Body of pancreas (tissue), 4 donors: ENCODE data around the gene HNRNPR. TPM values are rescaled to one million over a fixed set of nuclear protein-coding genes. Genes with fewer than 3 reads are reported as not detected.

Source experiments
- ATAC-seq: fragments of 150-250 bp; one replicate; pipeline ENCODE4 v1.9.1; 2016
- DNase-seq, 4 donors: peaks; one replicate each; pipeline ENCODE4 v3.0.0-alpha.2; 2019
- H3K27ac ChIP-seq, 4 donors: fragments of 200-600 bp; sonication (generic); 1 replicate in 3 of 4; 2 replicates in 1 of 4; pipeline versions ENCODE4 v1.5.1 to v1.6.1; 2016 to 2019; ENCODE audit warnings: mild to moderate bottlenecking in 1 of 4, mixed read lengths in 1 of 4, moderate library complexity in 1 of 4
- H3K27me3 ChIP-seq, 2 donors: fragments of 200-600 bp; sonication (generic); one replicate each; pipeline ENCODE4 v1.6.0; 2016; ENCODE audit warnings: mild to moderate bottlenecking in 1 of 2
- H3K36me3 ChIP-seq, 2 donors: fragments of 200-600 bp; sonication (generic); replicated peaks in 1 of 2; 2 replicates each; pipeline ENCODE4 v1.5.1; 2016; ENCODE audit warnings: low read depth in 2 of 2; ENCODE audit not compliant: insufficient read depth in 1 of 2
- H3K4me1 ChIP-seq: fragments of 200-600 bp; sonication (generic); one replicate; pipeline ENCODE4 v1.6.0; 2016
- H3K4me3 ChIP-seq, 2 donors: fragments of 200-600 bp; sonication (generic); 1 replicate in 1 of 2; 2 replicates in 1 of 2; pipeline ENCODE4 v1.5.1; 2016 to 2019
- H3K9me3 ChIP-seq, 3 donors: fragments of 200-600 bp; sonication (generic); 1 replicate in 2 of 3; 2 replicates in 1 of 3; pipeline ENCODE4 v1.5.1; 2016
- POLR2A ChIP-seq, 3 donors: fragments of 450-650 bp; IDR thresholded peaks; one replicate each; pipeline ENCODE4 v1.6.1; 2016; ENCODE audit warnings: antibody characterized with exemption in 3 of 3, mild to moderate bottlenecking in 2 of 3
- WGBS, 2 donors: methylation state at CpG; one replicate each; pipeline ENCODE4 v1.1.5; 2017; 5-methylcytosine and 5-hydroxymethylcytosine counted together
- intact Hi-C: fragments of 100-400 bp; cut with DNase I; formaldehyde crosslinking; loops from one replicate; pipeline ENCODE4 v1.15.1; 2023
- total RNA-seq, 2 donors: library from RNA; depleted of rRNA; stranded (reverse); fragments of >200 nt; gene quantifications; one replicate each; pipeline ENCODE4 v1.1.0, GENCODE V29; 2016
- TF ChIP-seq, protein P1 (sequence below), 7 experiments: fragments of 450-650 bp in 4 of 7; fragments of 200-600 bp in 3 of 7; sonication (generic) in 3 of 7; IDR thresholded peaks; one replicate each; pipeline ENCODE4 v1.5.1; 2016 to 2019; ENCODE audit warnings: antibody characterized with exemption in 7 of 7

Gene HNRNPR
- total RNA-seq, 2 donors from 2014 or later: 34.2 to 41.2 TPM

DNA sequence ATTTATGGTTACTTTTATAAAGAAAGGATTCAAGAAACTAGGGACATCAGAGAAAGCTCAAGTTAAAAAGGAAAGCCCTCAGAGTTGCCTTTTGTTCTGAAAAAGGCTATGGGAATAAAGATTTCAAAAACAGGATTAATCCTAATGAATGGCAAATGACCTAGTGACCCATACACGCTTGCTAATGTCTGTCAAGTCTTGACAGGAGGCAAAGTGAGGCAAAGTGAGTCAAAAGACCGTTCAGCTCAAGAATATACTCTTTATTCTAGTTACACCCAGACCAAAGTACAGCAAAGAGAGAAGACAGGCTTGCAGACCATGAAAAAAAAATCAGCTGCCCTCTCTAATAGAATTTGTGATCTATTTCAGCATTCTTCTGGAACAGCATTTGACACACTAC, 22.1 kb upstream of the HNRNPR start:
- no peak for DNase-seq
- intact Hi-C loops: no loop called here
- no peak overlapping the region for H3K4me3 ChIP-seq
- no peaks in the 10 kb centered on the region for H3K27me3 ChIP-seq
- no peak overlapping the region for H3K27ac ChIP-seq
- H3K4me1 ChIP-seq: peaks cover 29% of the 10 kb centered on the region
- ATAC-seq: no peak
- H3K36me3 ChIP-seq: peaks cover 15 to 19% of the 10 kb centered on the region in 2 donors
- WGBS, 2 donors: 90 to 96% methylated on average over 2 of the region's 2 CpGs
- H3K9me3 ChIP-seq: peaks cover 0 to 30% (median 0%) of the 10 kb centered on the region in 3 donors
- no peak for TF ChIP-seq POLR2A (IDR thresholded peaks at IDR 0.05)
- TF ChIP-seq, protein P1, sequence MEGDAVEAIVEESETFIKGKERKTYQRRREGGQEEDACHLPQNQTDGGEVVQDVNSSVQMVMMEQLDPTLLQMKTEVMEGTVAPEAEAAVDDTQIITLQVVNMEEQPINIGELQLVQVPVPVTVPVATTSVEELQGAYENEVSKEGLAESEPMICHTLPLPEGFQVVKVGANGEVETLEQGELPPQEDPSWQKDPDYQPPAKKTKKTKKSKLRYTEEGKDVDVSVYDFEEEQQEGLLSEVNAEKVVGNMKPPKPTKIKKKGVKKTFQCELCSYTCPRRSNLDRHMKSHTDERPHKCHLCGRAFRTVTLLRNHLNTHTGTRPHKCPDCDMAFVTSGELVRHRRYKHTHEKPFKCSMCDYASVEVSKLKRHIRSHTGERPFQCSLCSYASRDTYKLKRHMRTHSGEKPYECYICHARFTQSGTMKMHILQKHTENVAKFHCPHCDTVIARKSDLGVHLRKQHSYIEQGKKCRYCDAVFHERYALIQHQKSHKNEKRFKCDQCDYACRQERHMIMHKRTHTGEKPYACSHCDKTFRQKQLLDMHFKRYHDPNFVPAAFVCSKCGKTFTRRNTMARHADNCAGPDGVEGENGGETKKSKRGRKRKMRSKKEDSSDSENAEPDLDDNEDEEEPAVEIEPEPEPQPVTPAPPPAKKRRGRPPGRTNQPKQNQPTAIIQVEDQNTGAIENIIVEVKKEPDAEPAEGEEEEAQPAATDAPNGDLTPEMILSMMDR (IDR thresholded peaks at IDR 0.05): no peak

DNA sequence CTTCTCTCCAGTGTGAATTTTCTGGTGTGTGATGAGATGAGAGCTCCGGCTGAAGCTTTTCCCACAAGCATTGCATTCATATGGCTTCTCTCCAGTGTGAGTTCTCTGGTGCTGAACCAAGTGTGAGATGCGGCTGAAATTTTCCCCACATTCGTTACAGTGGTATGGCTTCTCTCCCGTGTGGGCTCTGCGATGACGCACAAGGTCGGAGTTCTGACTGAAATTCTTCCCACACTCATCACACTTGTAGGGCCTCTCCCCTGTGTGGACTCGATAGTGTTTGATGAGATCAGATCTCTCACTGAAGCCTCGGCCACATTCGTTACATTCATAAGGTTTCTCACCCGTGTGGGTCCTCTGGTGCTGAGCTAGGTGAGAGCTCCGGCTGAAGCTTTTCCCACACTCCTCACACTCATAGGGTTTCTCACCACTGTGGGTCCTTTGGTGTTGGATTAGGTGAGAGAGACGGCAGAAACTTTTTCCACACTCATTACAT, 18.2 kb upstream of the HNRNPR start:
- WGBS, 2 donors: 97 to 100% methylated on average over 13 of the region's 13 CpGs
- no peak for DNase-seq
- Histone ChIP-seq H3K27me3 (no peaks in the 10 kb centered on the region), H3K27ac (no peak overlapping the region), H3K9me3 (peaks cover 0 to 31% (median 0%) of the 10 kb centered on the region in 3 donors), H3K4me1 (peaks cover 12% of the 10 kb centered on the region), H3K4me3 (no peak overlapping the region), H3K36me3 (peaks cover 16 to 19% of the 10 kb centered on the region in 2 donors)
- intact Hi-C loops: no loop called here
- TF ChIP-seq, protein P1 (IDR thresholded peaks at IDR 0.05): no peak
- no peak for TF ChIP-seq POLR2A (IDR thresholded peaks at IDR 0.05)
- no peak for ATAC-seq

DNA sequence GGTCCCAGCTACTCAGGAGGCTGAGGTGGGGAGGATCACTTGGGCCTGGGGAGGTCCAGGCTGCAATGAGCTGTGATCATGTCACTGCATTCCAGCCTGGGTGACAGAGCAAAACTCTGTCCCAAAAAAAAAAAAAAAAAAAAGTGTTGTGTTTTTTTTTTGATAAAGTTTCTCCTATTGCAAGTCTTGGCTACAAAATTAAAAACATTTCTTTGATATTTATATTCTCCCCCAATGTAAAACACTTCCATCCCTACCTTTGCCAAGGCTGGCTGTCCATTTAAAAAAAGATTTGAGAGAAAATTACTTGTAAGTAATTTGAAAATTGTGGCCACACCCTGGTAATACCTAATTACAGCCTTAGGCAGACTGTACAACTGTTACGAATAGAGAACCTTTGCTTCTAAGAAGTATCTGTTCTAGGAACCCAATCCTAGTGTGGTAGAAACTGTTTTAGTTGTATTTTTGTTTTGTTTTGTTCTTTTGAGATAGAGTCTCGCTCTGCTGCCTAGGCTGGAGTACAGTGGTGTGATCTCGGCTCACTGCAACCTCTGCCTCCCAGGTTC, 14.3 kb upstream of the HNRNPR start:
- H3K27me3 ChIP-seq: no peaks in the 10 kb centered on the region
- H3K27ac ChIP-seq: no peak overlapping the region
- H3K36me3 ChIP-seq: peaks cover 15 to 16% of the 10 kb centered on the region in 2 donors
- no peak overlapping the region for H3K4me3 ChIP-seq
- intact Hi-C loops: no loop called here
- ATAC-seq: no peak
- DNase-seq: no peak
- peaks cover 0 to 22% (median 0%) of the 10 kb centered on the region in 3 donors for H3K9me3 ChIP-seq
- no peaks in the 10 kb centered on the region for H3K4me1 ChIP-seq
- WGBS, 2 donors: 88 to 96% methylated on average over 3 of the region's 3 CpGs
- TF ChIP-seq, protein P1 (IDR thresholded peaks at IDR 0.05): no peak
- TF ChIP-seq POLR2A (IDR thresholded peaks at IDR 0.05): no peak

DNA sequence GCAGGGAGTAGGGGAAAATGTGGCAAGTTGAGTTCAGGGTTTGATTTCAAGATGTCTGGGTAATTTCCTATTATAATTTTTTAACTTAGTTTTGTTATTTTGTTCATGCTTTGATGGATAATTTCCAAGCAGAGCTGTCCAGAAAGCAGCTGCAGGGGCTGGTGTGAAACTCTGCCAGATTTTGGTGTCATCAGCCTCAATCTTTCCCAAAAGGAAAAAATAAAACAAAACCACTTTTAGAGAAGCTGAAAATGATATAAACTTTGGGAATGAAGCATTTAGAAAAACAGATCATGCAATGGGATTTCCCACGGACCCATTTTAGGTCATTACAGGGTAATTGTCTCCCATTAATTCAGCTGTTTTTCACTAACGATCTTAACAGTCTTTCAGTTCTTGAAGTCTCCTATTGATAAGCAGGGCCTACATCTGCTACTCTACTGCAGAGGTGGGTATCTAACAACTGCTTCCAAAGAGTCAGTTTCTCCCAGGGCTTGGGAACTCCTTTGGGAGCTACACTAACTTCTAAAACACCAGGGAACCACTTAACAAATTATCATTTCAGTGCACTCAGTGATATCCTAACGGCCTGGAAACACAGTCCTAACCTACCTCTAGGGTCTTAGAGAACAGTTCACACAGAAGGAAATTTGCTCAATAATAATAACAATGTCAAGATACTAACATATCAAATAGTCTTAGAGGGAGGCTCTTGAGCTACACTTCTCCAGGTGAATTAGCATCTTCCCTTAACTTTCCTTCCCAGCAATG, 13.2 kb upstream of the HNRNPR start:
- Histone ChIP-seq H3K4me1 (no peaks in the 10 kb centered on the region), H3K27me3 (no peaks in the 10 kb centered on the region), H3K9me3 (peaks cover 0 to 13% (median 0%) of the 10 kb centered on the region in 3 donors), H3K4me3 (no peak overlapping the region), H3K27ac (no peak overlapping the region), H3K36me3 (peaks cover 7 to 8% of the 10 kb centered on the region in 2 donors)
- no peak for DNase-seq
- ATAC-seq: no peak
- intact Hi-C loops: no loop called here
- 68 to 71% methylated on average over 3 of the region's 3 CpGs for WGBS, 2 donors
- TF ChIP-seq, protein P1 (IDR thresholded peaks at IDR 0.05): no peak
- TF ChIP-seq POLR2A (IDR thresholded peaks at IDR 0.05): no peak
